GM19463 (cell line): ENCODE data around the gene LGALS7B.
"Not testable (repeated sequence)": the region's sequence is repeated elsewhere in the genome, so short reads cannot be mapped to it uniquely, and the experiment has no call there.

Experiments
- ATAC-seq: cut with Tn5 transposase; IDR thresholded peaks from one replicate; pipeline ENCODE4 v1.9.1; 2021; ENCODE audit warnings: mild to moderate bottlenecking, moderate library complexity; ENCODE audit not compliant: unreplicated experiment

Gene LGALS7B

GRCh38 chr19:38817081-38817480, 28.1 kb downstream of the LGALS7B start:
- ATAC-seq: no peak

GRCh38 chr19:38819231-38819920, 30.4 kb downstream of the LGALS7B start:
- no peak for ATAC-seq

GRCh38 chr19:38821230-38821825, 32.3 kb downstream of the LGALS7B start:
- ATAC-seq: not testable (repeated sequence)

- ATAC-seq: not testable (repeated sequence)
These were observed 36.9 kb downstream of the LGALS7B start for GRCh38 chr19:38825936-38826335.

GRCh38 chr19:38826856-38827551, 38.0 kb downstream of the LGALS7B start:
- ATAC-seq: no peak

GRCh38 chr19:38829203-38829602, 40.2 kb downstream of the LGALS7B start:
- not testable (repeated sequence) for ATAC-seq

- ATAC-seq: no peak
These were observed 41.2 kb downstream of the LGALS7B start for GRCh38 chr19:38830039-38830733.

- ATAC-seq: peak; percentile 40
These were observed 42.2 kb downstream of the LGALS7B start for GRCh38 chr19:38831142-38831605.

GRCh38 chr19:38833092-38833425, 44.1 kb downstream of the LGALS7B start:
- ATAC-seq: no peak

- ATAC-seq: no peak
These were observed 45.1 kb downstream of the LGALS7B start for GRCh38 chr19:38834104-38834490.

- ATAC-seq: no peak
These were observed 45.6 kb downstream of the LGALS7B start for GRCh38 chr19:38834590-38834989.

- ATAC-seq: no peak
These were observed 47.4 kb downstream of the LGALS7B start for GRCh38 chr19:38836159-38836982.

- ATAC-seq: no peak
These were observed 48.1 kb downstream of the LGALS7B start for GRCh38 chr19:38836983-38837626.

- no peak for ATAC-seq
These were observed 48.7 kb downstream of the LGALS7B start for GRCh38 chr19:38837656-38838121.

- no peak for ATAC-seq
These were observed 49.4 kb downstream of the LGALS7B start for GRCh38 chr19:38838208-38838985.

GRCh38 chr19:38838986-38839761, 50.2 kb downstream of the LGALS7B start:
- ATAC-seq: no peak

- ATAC-seq: no peak
These were observed 51.0 kb downstream of the LGALS7B start for GRCh38 chr19:38839816-38840582.

GRCh38 chr19:38840583-38840968, 51.6 kb downstream of the LGALS7B start:
- no peak for ATAC-seq
